ENCODE results near the gene CRABP2.

CRABP2 gene

DNA sequence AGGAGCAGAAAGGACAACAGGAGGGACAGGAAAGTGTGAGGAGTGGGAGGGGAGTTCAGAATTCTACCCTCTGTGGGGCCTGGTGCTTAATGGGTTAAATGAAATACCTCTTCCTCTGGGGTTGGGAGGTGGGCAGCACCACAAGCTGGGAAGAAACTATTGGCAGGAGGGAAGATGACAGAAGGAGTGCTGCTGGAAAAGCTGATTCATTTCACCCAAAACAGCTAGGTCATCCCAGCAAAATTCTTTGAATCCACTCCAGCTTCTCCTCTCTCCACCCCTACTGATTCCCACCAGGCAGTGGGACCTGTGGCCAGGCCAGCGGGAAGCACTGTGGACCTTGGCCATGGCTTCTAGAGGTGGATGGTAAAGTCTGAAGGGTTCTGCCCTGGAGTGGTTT, 50.7 kb downstream of the CRABP2 start:
- no peak for DNase-seq (ENCODE audit: low spot score)

DNA sequence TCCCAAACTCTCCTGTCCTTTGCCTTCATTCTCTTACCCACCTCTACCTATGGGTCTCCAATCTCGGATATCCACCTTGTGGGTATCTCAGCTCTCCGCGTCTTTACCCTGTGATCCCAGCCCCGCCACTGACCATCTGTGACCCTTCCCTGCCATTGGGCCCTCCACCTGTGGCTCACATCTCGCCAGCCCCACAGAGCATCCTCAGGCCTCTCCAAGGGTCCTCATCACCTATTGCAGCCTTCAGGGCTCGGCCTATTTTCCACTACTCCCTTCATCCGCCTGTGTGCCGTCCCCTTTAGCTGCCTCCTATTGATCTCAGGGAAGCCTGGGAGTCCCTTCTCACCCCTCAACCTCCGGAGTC, 52.4 kb downstream of the CRABP2 start:
- DNase-seq (ENCODE audit: low spot score) = no peak

DNA sequence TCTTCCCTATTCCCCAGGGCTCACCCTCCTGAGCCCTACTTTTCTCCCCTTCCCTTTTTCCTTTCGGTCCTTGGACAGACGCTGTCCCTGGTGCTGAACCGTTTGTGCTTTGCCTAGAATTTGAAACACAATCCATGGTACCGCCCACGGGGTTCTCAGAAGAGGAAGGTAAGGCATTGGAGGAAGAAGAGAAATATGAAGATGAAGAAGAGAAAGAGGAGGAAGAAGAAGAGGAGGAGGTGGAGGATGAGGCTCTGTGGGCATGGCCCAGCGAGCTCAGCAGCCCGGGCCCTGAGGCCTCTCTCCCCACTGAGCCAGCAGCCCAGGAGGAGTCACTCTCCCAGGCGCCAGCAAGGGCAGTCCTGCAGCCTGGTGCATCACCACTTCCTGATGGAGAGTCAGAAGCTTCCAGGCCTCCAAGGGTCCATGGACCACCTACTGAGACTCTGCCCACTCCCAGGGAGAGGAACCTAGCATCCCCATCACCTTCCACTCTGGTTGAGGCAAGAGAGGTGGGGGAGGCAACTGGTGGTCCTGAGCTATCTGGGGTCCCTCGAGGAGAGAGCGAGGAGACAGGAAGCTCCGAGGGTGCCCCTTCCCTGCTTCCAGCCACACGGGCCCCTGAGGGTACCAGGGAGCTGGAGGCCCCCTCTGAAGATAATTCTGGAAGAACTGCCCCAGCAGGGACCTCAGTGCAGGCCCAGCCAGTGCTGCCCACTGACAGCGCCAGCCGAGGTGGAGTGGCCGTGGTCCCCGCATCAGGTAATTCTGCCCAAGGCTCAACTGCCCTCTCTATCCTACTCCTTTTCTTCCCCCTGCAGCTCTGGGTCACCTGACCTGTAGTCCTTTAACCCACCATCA, 53.0 kb downstream of the CRABP2 start:
- DNase-seq (ENCODE audit: low spot score) = no peak

All from COLO829 (cell line).